GM18873 (cell line): ENCODE results near the gene TTC39C.
"Not testable (repeated sequence)": the region's sequence is repeated elsewhere in the genome, so short reads cannot be mapped to it uniquely, and the experiment has no call there.

ENCODE experiments used
- ATAC-seq: cut with Tn5 transposase; IDR thresholded peaks from one replicate; pipeline ENCODE4 v1.9.1; 2021; ENCODE audit warnings: mild to moderate bottlenecking, moderate library complexity, moderate number of reproducible peaks; ENCODE audit not compliant: unreplicated experiment, low FRiP score

The TTC39C gene

DNA sequence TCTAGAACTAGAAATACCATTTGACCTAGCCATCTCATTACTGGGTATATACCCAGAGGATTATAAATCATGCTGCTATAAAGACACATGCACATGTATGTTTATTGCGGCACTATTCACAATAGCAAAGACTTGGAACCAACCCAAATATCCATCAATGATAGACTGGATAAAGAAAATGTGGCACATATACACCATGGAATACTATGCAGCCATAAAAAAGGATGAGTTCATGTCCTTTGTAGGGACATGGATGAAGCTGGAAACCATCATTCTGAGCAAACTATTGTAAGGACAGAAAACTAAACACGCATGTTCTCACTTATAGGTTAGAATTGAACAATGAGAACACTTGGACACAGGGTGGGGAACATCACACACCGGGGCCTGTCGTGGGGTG, 60.2 kb downstream of the TTC39C start:
- ATAC-seq = not testable (repeated sequence)

DNA sequence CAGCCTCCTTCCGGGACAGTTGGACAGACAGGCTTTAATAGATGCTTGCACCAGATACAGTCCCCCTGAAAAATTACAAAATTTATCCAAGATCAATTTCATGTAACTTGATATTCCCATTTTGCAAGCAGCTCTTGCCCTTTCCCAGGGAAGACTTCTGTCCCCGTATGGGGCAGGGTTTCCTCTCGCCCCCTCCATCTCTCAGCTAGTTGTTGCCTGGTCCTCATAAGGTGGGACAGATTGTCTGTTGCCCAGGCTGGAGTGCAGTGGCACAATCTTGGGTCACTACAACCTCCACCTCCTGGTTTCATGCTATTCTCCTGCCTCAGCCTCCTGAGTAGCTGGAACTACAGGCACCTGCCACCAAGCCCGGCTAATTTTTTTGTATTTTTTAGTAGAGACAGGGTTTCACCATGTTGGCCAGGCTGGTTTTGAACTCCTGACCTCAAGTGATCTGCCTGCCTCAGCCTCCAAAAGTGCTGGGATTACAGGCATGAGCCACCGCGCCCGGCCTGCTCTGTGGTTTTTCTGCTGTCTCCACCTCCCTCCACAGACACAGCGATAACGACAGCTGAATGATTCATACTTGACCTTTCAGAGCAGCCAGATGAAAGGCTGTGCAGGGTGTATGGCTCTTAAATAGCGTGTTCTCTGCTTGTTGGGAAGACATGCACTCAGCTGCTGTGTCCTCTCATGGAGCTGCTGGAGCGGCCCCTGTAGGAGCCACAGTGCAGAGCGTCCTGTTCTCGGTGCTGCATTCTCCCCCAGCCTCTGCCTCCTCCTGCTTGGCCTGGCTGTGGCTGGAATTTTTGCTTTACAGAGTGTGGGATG, 61.4 kb downstream of the TTC39C start:
- no peak for ATAC-seq

DNA sequence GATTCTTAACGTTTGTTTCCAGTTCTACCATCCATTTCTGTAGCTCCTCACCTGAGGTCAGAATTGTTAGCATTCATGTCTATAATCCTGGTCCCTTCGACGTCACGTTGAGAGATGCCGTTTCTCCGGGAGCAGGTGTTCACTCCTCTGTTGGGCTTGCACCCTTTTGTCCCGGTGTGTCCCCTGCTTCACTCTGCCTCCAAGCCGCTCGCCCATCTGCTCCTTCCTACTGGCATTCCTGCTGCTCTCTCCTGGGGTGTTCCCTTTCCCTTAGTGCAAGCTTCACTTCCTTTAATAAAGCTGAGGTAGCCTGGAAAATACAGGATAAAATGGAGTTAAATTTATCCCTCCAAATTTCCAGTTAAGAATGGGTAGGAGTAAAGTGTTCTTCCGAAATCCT, 62.4 kb downstream of the TTC39C start:
- ATAC-seq = no peak

DNA sequence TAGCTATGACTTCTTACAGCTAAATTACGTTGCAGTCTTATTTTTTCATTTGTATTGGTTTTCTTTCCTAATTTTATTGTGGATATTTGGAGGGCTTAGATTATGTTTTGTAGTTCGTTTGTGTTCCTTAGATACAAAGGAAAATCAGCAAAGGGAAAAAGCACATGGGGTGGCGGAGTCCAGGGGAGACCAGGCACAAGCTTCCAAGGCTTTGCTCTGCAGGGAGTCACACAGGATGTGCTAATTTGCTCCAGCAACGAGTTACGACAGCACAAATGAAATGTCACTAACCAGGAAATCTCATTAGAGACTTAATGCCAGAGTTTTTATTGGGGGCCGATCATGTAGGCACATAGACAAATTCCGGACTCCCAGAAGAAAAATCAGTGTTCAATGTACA, 63.8 kb downstream of the TTC39C start:
- no peak for ATAC-seq

DNA sequence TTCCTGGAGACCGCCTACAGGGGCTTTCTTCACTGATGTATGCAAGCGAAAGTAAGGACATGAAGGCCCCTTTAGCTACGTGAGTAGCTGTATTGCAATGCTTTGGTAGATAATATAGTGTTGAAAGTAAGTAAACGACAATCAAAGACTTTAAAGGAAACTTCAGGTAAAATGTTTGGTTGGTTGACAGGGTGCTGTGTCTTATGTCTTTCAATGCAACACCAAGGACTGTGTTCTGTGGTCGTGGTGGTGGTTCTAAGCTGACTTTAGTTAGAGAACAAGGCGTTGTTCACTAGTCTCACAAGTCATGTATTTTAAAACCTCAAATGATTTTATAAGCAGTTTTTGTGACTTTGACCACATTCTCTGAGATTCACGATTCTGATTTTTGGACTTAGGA, 66.3 kb downstream of the TTC39C start:
- no peak for ATAC-seq

DNA sequence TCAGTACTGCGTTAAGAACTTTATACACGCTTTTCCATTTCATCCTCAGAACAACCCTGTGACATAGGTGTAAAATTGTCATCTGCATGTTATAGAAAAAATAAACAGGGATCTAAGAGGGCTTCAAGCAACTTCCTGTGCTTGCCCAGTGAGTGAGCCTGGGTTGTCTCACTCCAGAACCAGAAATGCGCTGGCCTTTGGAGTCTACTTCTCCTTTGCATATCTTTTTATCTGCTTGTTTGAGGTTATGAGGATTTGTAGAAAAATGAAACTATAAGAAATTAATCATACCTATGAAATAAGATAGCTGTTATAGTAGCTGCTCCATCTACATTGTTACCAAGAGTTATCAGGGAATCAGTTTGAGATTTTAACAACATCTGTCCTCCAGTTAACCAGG, 69.0 kb downstream of the TTC39C start:
- ATAC-seq = no peak

DNA sequence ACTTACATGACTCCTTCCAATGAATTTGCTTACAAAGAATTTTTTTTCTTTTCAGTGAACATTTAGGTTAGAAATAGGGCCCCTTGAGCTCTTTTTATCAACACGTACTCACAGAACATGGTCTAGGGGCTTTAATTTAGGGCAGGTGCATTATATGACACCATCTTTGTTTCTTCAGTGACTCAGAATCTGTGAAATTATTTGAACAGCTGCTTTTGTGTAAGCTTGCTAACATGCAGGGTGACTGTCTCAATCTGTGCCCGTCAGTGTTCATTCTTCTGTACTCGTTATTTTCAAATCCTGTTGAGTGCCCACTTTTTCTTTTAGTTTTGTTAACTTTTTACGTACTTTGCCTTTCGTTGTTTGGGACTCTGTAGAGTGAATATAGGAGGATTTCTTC, 71.5 kb downstream of the TTC39C start:
- no peak for ATAC-seq

DNA sequence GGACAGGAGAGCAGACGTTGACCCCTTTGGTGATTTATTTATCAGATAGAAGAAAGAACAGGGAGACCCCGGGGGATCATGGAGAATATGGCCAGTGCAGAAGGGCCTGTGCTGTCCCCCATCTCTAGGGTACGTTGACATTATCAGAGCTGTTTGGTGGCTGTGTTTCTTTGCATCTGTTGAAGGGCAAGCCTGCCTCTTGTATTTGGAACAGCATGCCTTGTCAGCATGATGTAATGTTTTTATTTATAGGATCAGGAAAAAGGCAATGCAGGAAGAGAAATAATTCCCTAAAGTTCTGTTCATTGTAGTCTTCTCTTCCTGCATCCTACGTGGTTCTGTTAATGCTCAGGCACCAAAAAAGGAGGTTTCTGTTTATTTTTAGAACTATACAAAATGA, 74.5 kb downstream of the TTC39C start:
- no peak for ATAC-seq

DNA sequence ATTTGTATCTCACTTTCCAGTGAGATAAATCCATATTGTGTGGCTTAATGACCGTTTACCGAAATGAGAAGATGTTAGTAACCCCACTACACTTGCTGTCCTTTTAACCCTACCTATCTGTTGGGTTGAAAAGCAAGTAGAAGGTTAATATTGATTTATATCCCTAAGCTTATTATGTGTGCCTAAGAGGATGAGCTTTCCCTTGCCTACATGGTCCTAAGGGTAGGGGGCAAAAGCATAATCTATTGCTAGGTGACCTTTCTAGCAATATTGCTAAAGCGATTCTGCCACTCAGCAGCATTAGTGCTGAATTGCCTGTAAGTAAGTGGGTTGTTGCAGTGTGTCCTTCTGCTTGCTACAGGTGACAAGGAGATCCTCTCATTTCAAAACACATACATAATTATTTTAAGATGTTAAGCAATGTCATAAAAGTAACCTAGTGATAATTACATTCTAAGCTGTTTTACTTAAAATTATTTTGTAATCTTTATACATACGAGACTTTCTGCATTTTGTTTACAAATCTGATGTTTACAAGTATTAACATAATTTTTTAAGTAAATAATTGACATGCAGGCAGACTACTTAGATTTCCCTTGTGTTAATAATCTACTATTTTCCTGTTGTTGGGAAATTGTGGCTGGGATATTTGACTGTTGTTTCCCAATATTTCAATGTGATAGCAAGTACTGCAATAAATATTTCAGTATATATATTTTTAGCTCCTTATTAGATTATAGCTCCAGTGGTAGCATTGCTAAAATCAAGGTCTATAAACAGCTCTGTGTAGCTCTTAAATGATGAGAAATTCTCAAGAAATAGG, 75.2 kb downstream of the TTC39C start:
- no peak for ATAC-seq

DNA sequence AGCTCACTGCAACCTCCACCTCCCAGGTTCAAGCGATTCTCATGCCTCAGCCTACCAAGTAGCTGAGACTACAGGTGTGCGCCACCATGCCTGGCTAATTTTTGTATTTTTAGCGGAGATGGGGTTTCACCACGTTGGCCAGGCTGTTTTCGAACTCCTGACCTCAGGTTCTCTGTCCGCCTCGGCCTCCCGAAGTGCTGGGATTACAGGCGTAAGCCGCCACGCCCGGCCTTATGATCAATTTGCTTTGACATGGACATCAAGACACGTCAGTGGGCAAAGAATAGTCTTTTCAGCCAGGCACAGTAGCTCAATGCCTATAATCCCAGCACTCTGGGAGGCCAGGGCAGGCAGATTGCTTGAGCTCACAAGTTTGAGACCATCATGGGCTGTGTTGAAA, 76.3 kb downstream of the TTC39C start:
- ATAC-seq = no peak

DNA sequence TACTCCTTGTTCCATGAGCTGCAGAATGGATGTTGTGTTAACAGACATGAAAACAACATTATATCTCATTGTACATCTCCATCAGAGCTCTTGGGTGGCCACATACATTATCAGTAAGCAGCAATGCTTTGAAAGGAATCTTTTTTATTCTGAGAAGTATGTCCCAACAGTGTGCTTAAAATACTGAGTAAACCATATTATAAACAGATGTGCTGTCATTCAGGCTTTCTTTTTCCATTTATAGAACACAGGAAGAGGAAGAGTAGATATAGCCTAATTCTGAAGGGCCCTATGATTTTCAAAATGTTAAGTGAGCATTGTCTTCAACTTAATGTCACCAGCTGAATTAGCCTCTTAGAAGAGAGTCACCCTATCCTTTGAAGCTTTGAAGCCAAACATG, 80.0 kb downstream of the TTC39C start:
- ATAC-seq = no peak

DNA sequence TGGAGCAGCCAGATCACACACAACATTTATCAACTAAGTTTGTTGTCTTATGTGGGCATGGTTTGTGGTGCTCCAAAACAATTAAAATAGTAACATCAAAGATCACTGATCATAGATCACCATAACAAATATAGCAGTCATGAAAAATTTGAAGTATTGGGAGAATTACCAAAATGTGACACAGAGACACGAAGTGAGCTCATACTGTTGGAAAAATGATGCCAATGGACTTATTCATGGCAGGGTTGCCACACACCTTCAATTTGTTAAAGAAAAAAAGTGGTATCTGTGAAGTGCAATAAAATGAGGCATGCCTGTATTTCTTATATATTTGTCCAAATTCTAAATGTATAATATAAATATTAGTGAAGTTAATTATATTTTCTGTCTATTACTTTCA, 81.4 kb downstream of the TTC39C start:
- no peak for ATAC-seq

DNA sequence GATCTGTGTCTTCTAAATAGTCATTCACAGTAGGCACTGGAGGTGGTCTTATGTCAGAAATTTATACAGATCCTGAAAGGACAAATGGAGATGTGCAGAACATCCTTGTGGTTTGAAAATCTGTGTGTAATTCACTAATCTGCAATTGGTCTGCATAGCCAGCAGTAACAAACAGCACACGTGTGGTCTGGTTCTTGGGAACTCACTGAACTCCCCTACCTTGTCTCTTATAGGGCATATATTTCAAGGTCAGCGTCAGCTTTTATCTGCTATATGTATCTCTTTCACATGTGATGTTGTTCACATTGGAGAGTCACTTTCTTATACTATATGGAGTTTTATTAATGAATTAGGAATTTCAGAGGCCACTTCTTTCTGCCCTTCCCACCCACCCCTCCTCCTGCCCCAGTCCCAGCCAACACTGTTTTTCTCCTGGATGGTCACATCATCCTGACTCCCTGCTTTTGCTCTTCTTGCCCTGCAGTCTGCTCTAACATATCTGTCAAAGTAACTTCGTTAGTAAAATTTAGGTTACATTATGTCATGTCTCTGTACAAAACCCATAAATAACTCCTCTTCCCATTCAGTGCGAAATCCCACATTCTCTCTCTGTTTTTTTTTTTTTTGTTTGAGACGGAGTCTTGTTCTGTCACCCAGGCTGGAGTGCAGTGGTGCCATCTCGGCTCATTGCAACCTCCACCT, 88.9 kb downstream of the TTC39C start:
- ATAC-seq = no peak

DNA sequence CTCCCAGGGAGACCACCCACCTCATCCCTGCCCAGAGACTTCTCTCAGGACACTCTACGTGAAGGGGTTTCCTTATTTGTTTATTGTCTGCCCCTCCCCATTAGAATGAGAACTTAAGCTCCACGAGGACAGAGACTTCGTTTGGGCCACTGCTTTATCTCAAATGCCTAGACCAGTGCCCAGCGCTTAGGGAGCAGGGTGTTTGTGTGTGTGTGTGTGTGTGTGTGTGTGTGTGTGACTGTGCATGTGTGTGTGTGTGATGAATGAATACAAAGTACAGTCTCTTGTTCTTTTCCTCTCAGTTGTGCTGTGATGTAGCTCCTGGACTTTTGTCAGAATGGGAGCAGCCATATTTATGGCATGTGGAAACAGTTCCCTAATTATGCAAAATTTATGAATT, 89.9 kb downstream of the TTC39C start:
- ATAC-seq = no peak

DNA sequence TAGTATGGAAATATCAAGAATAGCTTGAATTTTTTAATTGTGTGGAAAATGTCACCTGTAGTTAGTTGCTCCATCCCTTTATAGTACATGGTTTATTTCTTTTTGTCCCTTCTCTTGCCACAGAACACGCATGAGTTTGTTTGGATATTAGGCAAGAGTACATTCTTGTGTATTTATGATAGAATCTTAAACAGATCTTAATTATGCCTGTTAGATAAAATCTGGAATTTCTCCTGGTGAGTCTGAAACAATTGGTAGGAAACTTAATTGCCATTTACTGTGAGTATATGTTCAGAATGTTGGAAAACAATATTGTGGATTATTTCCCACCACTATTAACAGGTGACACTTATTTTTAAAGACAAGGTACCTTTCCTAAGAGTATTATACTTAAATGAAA, 94.1 kb downstream of the TTC39C start:
- ATAC-seq = no peak

DNA sequence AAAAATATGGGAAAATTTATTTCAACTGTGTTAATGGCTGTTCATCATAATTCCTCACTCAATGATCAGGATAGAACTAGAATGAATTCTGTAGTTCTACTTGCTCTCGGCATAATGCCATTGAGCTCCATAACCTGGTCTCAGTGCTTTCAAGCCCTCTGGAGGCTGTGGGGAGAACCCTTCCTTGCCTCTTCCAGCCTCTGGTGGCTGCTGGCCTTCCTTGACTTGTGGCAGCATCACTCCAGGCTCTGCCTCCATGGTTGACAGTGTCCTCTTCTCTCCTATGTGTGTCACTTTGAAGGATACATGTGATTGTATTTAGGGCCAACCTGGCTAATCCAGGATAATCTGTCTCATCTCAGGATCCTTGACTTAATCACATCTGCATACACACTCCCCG, 97.4 kb downstream of the TTC39C start:
- no peak for ATAC-seq

DNA sequence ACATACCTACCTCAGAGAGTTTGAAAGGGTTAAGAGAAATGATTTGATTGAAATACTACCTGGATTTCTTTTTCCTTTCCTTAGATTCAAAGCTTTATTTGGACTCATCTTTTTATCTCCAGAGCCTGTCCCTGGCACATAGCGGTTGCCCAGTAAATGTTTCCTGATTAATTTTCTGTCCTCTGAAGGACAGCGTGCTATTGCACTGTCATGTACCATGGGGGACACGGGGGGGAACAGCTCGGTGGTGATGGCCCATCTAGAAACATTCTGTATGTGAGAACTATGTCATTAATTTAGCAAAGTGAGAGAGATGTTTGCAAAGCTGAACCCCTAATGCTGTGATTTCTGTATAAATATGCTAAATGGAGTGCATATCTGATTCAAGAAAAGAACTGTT, 97.9 kb downstream of the TTC39C start:
- no peak for ATAC-seq

DNA sequence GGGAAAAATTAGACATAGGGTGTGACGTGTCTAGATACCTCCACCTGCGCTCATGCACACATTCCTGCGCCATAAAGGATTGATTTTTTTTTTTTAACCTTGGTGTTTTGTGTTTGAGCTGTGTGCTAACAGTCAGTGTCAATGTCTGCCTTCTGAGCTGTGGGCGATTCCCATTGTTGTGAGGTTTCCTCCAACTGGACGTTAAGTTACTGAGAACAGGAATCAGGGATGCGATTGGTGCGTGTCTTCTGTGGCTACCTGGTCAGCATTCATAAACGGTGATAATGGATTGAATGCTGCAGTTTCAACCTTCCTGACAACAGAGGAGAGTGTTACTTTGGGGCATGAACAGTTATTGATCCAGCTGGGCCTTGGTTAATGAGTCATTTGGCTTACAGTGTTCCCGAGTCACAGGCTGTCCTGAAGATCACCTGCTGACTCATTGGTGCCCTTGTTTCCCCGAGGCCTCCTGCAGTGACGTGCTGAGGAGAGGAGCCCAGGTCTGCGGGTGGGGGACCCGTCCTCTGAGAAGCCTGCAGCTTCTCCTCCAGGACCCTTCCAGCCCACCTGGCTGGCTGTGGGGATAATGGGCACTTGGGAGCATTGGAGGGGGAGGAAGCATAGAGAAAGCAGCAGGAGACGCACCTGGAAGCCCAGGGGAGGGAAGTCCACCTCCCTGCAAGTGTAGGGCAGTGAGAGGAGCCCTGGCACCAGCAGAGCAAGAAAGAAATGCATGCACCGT, 98.5 kb downstream of the TTC39C start:
- no peak for ATAC-seq

DNA sequence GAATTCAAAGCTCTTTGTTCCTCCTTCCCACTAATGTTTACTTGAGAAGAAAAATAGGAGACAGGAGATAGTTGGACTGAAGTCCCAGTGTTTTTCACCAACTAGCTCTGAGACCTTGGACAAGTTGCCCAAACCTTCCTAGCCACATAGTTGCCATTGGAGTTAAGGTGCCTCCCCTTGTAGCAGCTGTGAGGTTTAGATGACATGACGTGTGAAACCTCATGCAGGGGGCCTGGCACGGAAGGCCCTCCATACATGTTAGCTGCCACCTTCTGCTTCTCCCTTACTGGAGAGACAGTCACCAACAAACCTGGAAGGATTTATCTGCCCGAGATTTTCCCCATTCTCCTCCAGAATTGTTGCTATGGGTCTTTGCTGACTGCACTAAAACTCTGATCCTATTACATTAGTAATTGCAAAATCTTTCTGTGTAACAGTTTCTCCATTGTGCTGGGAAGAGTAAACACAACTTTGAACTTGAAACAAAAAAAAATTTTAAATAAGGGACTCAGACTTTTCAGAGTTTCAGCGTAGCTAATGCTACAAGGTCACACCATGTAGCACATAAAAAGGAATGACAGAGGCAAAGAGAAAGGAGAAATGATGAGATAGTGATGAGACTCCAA, 100.5 kb downstream of the TTC39C start:
- no peak for ATAC-seq

DNA sequence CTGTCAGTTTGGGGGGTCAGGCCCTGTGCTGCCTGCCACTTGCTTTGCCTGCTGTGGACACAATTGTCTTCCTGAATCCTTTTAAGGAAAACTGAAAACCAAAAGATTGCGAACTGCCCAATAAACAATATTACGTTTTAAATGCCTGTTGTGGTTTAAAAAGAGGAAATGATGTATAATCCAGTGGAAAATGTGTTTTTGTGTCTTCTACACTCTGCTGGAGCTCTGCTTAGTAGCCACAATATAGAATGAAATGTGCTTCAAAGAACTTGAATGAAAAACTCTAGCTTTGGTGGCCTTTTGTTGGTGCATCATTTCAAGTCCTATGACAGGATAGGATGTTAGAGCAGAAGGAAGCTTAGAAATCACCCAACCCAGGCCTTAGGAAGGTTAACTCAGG, 101.1 kb downstream of the TTC39C start:
- ATAC-seq = no peak
